NCI-H1092 (cell line): ENCODE data around the gene UGT1A5.
"Not testable (repeated sequence)": the region's sequence is repeated elsewhere in the genome, so short reads cannot be mapped to it uniquely, and the experiment has no call there.

Experiments
- DNase-seq: peaks from one replicate; lab custom pipeline; 2025; lab: John Stamatoyannopoulos, UW

UGT1A5 gene

DNA sequence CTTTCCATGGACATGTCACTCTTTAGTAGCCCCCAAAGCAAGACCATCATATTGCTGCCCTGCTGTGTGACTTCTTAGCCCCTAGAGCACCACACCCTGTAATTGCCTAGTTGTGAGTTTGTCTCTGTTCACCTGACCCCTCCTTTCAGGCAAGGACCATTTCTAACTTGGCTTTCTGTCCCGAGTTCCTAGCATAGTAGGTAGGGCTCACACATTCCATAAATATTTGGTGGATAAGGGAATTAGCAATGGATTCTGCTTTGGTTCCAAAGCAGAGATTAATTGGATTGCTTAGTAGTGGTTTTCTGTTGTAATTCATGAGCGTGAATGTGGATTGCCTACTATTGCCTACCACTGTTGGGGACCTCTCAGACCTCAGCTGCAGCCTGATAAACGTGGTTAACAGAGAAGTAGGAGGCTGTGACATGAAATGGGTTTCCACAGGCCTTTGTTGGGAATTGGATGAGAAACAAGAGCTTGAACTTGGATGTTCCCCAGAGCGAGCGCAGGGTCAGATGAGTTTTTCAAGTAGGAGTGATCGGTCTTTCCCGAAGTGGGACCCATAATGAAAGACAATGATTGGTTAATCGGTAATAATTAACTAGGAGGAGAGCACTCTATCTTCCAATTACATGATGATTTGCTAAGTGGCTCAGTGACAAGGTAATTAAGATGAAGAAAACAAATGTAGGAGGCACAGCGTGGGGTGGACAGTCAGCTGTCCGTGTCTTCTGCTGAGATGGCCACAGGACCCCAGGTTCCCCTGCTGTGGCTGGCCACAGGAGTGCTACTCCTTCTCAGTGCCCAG lies 34.0 kb downstream of the UGT1A5 start:
- no peak for DNase-seq

DNA sequence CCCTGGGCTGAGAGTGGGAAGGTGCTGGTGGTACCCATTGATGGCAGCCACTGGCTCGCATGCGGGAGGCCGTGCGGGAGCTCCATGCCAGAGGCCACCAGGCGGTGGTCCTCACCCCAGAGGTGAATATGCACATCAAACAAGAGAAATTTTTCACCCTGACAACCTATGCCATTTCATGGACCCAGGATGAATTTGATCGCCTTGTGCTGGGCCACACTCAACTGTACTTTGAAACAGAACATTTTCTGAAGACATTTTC lies 34.5 kb downstream of the UGT1A5 start:
- DNase-seq: no peak

DNA sequence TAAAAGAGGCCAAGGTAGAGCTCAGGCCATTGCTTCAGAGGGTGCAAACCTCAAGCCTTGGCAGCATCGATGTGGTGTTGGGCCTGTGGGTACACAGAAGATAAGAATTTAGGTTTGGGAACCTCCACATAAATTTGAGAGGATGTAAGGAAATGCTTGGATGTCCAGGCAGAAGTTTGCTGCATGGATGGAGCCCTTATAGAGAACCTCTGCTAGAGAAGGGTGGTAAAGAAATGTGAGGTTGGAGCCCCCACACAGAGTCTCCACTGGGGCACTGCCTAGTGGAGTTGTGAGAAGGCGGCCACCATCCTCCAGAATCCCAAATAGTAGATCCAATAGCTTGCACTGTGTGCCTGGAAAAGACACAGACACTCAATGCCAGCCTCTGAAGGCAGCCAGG lies 38.0 kb downstream of the UGT1A5 start:
- DNase-seq: not testable (repeated sequence)

DNA sequence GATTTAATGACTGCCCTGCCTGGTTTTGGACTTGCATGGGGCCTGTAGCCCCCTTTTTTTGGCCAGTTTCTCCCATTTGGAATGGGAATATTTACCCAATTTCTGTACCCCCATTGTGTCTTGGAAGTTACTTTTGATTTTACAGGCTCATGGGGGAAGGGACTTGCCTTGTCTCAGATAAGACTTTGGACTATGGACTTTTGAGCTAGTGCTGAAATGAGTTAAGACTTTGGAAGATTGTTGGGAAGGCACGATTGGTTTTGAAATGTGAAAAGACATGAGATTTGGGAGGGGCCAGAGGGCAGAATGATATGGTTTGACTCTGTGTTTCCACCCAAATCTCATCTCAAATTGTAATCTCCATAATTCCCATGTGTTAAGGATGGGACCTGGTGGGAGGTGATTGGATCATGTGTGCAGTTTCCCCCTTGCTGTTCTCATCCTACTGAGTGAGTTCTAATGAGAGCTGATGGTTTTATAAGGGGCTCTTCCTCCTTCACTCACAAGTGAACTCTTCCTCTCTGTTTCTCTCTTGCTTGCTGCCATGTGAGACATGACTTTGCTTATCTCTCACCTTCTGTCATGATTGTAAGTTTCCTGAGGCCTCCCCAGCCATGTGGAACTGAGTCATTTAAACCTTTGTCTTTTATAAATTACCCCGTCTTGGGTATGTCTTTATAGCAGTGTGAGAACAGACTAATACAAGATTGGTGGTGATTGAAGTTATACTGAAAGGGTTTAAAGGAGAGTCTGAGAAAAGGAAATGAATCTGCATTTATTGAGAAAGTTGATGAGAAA lies 38.7 kb downstream of the UGT1A5 start:
- DNase-seq: not testable (repeated sequence)

DNA sequence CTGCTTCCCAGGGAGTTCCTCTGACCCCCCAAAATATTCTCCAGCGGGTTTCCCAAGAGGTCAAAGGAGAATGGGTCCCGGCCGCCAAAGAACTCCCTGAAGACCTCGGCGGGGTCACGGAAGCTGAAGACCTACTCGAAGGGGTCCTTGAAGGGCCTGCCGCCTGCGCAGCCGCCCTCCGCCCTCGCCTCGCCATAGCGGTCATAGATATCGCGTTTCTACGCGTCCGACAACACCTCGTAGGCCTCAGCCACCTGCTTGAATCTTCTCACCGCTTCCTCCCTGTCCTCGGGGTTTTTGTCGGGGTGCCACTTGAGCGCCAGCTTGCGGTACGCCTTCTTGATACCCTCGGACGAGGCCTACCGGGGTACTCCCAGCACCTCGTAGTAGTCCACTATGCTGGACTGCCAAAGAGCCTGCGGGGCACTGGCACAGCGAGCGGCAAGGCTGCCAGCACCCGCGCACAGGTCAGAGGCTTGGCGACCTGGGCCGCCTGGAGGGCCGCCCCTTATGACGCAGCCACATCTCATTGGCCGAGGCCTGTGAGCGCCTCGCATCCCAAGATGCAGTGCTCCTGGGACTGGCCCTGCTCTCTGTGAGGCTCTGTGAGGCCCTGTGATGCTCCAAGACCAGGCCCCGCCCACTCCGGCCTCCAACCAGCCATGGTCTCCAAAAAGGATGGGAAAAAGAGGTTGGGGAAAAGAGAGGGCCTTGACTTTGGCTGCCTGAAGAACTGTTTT lies 42.3 kb downstream of the UGT1A5 start:
- DNase-seq: no peak

DNA sequence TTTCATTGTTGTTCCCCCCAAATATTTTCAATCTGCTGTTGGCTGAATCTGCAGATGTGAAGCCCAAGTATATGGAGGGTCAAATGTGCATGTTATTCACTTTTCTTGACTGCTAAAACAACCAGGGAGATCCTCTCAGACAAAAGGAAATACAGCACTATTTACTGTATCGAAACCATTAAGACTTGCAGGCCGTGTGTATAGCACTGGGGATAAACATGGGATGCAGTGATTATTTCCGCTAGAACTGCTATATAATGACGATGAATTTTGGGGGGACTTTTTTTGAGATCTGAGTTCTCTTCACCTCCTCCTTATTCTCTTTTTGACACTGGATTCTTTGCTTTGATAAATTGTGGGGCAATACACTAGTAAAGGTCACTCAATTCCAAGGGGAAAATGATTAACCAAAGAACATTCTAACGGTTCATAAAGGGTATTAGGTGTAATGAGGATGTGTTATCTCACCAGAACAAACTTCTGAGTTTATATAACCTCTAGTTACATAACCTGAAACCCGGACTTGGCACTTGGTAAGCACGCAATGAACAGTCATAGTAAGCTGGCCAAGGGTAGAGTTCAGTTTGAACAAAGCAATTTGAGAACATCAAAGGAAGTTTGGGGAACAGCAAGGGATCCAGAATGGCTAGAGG lies 43.8 kb downstream of the UGT1A5 start:
- no peak for DNase-seq

DNA sequence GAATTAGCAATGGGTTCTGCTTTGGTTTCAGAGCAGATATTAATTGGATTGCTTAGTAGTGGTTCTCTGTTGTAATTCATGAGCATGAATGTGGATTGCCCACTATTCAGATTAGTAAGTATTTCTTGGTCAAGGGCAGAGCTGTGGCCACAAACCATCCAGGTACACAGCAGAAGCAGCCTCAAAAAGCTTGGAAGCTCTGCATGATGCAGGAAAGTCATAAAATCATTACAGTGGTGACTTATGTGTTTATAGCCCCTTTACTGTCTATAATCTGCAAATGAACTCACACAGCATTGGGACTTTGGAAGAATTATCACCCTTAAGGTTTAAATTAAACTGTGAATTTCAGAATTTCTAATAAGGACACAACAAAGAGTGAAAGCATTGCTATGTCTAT lies 45.4 kb downstream of the UGT1A5 start:
- no peak for DNase-seq

DNA sequence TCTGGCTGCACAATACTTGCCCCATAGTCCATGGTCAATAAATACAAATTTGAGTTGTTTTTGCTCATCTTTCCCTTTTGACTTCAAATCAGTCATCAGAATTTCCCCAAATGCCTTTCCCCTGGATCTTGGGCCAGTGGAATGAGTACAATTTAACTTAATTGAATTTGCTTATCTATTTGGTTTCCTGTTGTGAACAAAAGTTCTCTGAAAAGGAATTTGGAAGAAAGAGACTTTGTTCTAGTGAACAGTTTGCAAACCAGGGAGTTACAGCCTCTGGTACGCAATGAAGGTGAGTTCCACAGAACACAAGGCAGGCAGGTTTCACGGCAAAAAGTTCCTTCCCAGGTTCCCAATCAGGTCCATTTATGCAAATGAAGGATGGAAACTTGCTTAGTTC lies 46.1 kb downstream of the UGT1A5 start:
- DNase-seq: no peak

DNA sequence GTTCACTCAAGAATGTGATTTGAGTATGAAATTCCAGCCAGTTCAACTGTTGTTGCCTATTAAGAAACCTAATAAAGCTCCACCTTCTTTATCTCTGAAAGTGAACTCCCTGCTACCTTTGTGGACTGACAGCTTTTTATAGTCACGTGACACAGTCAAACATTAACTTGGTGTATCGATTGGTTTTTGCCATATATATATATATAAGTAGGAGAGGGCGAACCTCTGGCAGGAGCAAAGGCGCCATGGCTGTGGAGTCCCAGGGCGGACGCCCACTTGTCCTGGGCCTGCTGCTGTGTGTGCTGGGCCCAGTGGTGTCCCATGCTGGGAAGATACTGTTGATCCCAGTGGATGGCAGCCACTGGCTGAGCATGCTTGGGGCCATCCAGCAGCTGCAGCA lies 47.3 kb downstream of the UGT1A5 start, which contains the start of gene UGT1A1:
Gene UGT1A1 (plus strand): TSS at position 228 of the 400 bp plus-strand sequence. CDS start 18 bp downstream, at position 246.
- DNase-seq: no peak

DNA sequence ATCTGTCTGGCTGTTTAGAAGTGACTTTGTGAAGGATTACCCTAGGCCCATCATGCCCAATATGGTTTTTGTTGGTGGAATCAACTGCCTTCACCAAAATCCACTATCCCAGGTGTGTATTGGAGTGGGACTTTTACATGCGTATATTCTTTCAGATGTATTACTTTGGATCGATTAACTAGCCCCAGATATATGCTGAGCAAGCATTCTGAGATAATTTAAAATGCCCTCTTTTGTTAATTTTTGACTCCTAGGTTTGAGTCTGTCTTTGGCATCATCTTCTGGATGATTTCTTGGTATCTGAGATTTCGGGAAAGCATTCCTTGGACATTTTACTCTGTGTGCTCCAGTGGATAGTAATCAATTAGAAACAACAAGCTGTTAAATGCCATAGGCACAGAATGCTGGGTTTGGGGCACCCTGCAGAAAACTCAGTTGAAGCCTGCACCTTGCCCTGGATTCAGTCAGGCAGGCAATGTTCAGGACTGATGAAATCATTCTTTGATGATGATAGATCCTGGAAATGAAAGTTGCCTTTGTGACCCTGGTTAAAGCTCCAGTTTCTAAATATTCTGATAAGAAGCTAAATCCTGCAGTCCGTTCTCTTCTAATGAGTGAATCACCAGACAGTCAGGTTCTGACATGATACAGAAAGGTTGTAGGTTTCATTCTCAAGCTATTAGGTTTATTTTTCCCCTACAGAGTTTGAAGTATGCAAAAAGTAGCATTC lies 48.5 kb downstream of the UGT1A5 start:
- DNase-seq: no peak

DNA sequence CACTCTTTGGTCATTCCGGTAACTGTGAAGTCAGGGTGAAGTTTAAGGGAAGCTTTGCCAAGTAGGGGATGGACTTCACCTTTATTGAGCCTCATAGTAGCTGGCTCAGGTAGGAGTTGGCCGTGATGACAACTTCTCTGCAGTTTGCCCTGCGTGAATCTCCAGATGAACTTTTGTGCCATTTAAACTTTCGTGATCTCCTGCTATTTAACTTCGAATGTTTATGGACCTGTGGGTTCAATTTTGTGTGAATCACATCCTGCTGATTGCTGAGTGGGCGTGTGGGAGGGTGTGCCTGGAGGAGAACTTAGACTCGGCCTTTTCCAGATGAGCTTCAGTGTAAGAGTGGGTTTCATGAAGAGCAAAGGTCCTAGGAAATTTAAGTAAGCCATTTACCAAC lies 51.6 kb downstream of the UGT1A5 start:
- no peak for DNase-seq

DNA sequence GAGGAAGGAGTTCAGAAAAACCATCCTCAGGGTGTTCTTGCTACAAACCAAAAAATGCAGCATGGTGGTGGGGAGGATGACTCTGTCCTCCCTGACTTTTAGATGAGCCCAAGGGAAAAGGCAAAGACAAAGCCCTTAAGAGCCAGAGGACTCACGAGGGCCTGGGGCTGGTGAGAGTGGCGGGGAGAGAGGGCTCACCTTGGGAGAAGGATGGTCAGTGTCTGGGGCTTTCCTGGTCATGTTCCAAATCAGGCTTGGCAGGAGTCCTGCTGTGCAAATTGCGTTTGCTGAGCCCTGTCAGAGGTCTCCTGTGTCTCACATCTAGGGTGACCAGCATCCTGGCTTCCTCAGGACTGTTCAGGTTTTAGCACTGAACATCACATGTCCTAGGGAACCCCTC lies 52.1 kb downstream of the UGT1A5 start:
- DNase-seq: no peak

DNA sequence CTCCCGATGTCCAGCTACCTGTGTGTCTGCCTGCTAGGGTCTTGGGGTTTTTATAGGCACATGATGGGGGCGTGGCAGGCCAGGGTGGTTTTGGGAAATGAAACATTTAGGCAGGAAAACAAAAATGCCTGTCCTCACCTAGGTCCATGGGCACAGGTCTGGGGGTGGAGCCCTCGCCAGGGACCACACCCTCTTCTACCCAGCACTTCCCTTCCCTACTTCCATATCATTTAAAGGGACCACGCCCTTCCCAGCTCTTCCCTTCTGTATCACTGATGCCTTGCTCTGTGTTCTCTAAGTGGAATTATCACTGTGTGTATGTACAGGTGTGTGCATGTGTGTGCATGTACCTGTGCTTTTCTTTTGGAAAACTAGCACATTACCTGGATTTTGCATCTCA lies 53.7 kb downstream of the UGT1A5 start:
- DNase-seq: no peak

DNA sequence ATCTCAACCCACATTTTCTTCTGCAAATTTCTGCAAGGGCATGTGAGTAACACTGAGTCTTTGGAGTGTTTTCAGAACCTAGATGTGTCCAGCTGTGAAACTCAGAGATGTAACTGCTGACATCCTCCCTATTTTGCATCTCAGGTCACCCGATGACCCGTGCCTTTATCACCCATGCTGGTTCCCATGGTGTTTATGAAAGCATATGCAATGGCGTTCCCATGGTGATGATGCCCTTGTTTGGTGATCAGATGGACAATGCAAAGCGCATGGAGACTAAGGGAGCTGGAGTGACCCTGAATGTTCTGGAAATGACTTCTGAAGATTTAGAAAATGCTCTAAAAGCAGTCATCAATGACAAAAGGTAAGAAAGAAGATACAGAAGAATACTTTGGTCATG lies 55.4 kb downstream of the UGT1A5 start:
- no peak for DNase-seq

DNA sequence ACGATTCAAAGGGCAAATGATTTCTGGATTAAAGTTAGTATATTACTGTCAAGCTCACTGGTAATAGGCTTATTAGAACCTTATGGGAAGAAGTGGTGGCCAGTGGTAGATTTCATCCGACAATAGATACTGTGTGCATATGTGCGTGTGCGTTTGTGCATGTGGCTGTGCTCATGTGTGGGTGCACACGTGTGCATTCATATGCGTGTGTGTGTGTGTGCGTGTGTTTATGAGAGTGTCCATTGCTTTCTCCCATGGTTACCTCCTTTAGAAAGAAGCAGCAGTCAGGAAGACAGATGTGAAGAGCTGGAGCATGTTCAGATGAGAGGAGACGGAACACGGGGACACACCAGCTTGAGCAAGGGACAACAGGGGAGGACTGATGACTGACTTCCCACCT lies 56.6 kb downstream of the UGT1A5 start:
- DNase-seq: no peak

DNA sequence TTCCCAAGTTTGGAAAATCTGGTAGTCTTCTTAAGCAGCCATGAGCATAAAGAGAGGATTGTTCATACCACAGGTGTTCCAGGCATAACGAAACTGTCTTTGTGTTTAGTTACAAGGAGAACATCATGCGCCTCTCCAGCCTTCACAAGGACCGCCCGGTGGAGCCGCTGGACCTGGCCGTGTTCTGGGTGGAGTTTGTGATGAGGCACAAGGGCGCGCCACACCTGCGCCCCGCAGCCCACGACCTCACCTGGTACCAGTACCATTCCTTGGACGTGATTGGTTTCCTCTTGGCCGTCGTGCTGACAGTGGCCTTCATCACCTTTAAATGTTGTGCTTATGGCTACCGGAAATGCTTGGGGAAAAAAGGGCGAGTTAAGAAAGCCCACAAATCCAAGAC lies 59.4 kb downstream of the UGT1A5 start:
- no peak for DNase-seq

DNA sequence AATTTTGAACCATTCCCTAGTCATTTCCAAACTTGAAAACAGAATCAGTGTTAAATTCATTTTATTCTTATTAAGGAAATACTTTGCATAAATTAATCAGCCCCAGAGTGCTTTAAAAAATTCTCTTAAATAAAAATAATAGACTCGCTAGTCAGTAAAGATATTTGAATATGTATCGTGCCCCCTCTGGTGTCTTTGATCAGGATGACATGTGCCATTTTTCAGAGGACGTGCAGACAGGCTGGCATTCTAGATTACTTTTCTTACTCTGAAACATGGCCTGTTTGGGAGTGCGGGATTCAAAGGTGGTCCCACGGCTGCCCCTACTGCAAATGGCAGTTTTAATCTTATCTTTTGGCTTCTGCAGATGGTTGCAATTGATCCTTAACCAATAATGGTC lies 59.9 kb downstream of the UGT1A5 start:
- no peak for DNase-seq

DNA sequence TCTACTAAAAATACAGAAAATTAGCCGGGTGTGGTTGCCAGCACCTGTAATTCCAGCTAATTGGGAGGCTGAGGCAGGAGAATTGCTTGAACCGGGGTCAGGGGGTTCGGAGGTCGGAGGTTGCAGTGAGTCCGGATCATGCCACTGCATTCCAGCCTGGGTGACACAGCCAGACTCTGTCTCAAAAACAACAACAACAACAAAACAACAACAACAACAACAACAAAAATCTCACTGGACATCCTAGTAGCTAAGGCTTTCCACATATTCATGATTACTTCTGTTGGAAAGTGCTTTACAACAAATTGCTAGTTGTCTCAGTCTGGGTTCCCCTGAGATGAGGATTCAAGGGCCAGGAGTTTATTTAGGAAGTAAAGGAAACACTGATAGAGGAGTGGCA lies 61.1 kb downstream of the UGT1A5 start:
- no peak for DNase-seq

DNA sequence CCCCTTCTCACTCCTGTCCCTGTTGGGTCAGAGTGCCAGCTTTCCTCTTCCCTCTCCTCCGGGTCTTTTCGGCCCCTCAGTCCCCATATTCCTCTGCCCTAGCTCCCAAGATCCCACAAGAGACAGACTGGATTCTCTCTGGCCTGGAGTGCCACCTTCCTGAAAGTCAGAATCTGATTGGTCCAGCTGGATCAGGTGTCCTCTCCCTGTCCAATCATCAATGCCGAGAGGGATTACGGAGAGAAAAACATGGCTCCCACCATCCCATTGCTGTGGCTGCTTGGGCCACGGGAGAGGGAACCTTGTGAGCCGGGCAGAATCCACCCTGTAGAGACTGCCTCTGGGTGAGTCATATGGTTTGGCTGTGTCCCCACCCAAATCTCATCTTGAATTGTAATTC lies 62.7 kb downstream of the UGT1A5 start:
- DNase-seq: no peak

DNA sequence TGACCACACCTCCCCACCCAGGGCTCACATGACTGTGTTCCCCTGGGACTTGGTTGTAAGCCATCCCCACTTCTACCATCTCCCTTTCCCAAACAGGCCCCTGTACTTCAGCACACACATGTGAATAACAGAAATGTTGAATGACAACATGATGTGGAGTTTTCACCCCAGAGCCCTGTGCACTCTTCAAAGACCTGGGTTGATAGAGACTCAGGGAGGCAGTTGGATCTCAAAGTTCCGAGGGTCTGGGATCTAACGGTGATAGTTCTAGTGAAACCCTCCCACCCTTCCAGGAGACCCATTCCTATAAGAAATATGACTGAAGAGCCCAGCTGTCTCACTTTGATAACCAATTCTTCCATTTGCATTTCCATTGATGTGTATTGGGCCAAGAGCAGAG lies 65.3 kb downstream of the UGT1A5 start, which contains the start of gene MROH2A:
Gene MROH2A (plus strand): TSS at position 301 of the 400 bp plus-strand sequence. CDS start 1,029 bp downstream, outside the sequence.
- DNase-seq: no peak

DNA sequence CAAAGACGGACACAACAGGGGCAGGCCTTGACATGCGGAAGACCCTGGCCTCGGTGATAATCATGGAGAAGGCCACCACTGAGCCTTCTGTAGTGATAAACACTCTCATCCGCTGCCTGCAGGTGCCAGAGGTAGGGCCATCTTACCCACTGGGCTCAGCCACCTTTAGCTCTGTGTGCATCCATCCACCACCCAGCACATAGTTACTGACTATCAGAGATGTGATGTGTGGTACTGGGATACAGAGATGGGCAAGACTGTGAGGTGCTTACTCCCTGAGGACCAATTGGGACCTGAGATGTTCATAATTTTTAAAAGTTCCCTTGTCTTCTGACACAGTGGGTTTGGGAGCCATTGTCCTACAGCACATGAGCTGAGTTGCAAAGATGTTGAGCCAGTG lies 67.0 kb downstream of the UGT1A5 start:
- DNase-seq: no peak

DNA sequence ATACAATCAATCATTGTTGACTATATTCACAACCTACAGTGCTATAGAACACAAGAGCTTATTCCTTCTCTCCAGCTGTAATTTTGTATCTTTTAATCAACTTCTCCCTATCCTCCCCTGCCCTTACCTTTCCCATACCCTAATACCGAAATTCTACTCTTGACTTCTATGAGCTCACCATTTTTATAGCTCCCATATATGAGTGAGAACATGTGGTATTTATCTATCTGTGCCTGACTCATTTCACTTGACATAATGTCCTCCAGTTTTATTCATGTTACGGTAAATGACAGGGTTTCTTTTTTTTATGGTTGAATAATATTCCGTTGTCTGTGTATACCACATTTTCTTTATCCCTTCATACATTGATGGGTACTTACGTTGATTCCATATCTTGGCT lies 68.1 kb downstream of the UGT1A5 start:
- no peak for DNase-seq
